GM23248 (cell line): ENCODE data around the gene SMCR8. TPM values are rescaled to one million over a fixed set of nuclear protein-coding genes. Genes with fewer than 3 reads are reported as not detected.

ENCODE experiments used
- DNase-seq: peaks from one replicate; pipeline ENCODE4 v3.0.0-alpha.2; 2015
- H2AFZ ChIP-seq: fragments of 200-600 bp; sonication (generic); 2 replicates; pipeline ENCODE4 v1.6.1; 2016; ENCODE audit warnings: antibody characterized with exemption
- H3F3A ChIP-seq: fragments of 200-600 bp; sonication (generic); 2 replicates; pipeline ENCODE4 v1.6.1; 2016; ENCODE audit warnings: mild to moderate bottlenecking, antibody characterized with exemption, mixed run types; ENCODE audit not compliant: insufficient read depth
- H3K27ac ChIP-seq: fragments of 200-600 bp; sonication (generic); 2 replicates; pipeline ENCODE4 v1.5.1; 2016; ENCODE audit warnings: mild to moderate bottlenecking
- H3K27me3 ChIP-seq: fragments of 200-600 bp; sonication (generic); replicated peaks from 2 replicates; pipeline ENCODE4 v1.6.1; 2016; ENCODE audit warnings: mild to moderate bottlenecking; ENCODE audit not compliant: insufficient read depth
- H3K36me3 ChIP-seq: fragments of 200-600 bp; sonication (generic); 2 replicates; pipeline ENCODE4 v1.6.1; 2016; ENCODE audit warnings: low read depth, mild to moderate bottlenecking
- H3K4me1 ChIP-seq: fragments of 200-600 bp; sonication (generic); 2 replicates; pipeline ENCODE4 v1.6.1; 2016; ENCODE audit warnings: mild to moderate bottlenecking; ENCODE audit not compliant: insufficient read depth
- H3K4me2 ChIP-seq: fragments of 200-600 bp; sonication (generic); one replicate; pipeline ENCODE4 v1.6.1; 2016; ENCODE audit warnings: mild to moderate bottlenecking; ENCODE audit not compliant: unreplicated experiment
- H3K4me3 ChIP-seq: fragments of 200-600 bp; sonication (generic); 2 replicates; pipeline ENCODE4 v1.5.1; 2016; ENCODE audit warnings: mild to moderate bottlenecking
- H3K79me2 ChIP-seq: fragments of 200-600 bp; sonication (generic); 2 replicates; pipeline ENCODE4 v1.6.1; 2016; ENCODE audit warnings: mild to moderate bottlenecking; ENCODE audit not compliant: insufficient read depth
- H3K9ac ChIP-seq: fragments of 200-600 bp; sonication (generic); 2 replicates; pipeline ENCODE4 v1.6.1; 2016; ENCODE audit warnings: mild to moderate bottlenecking
- H3K9me2 ChIP-seq: fragments of 200-600 bp; sonication (generic); 2 replicates; pipeline ENCODE4 v1.6.1; 2016; ENCODE audit warnings: mixed run types, mild to moderate bottlenecking, moderate library complexity; ENCODE audit not compliant: insufficient read depth
- H3K9me3 ChIP-seq: fragments of 200-600 bp; sonication (generic); one replicate; pipeline ENCODE4 v1.6.1; 2017; ENCODE audit warnings: low read depth
- H4K20me1 ChIP-seq: fragments of 200-600 bp; sonication (generic); 2 replicates; pipeline ENCODE4 v1.6.0; 2016; ENCODE audit not compliant: insufficient read depth
- EZH2 ChIP-seq: fragments of 200-600 bp; sonication (generic); IDR thresholded peaks from 2 replicates; pipeline ENCODE4 v1.6.1; 2018; ENCODE audit warnings: antibody characterized with exemption, mild to moderate bottlenecking; ENCODE audit not compliant: insufficient read depth, poor library complexity, severe bottlenecking
- EZH2phosphoT487 ChIP-seq: fragments of 200-600 bp; sonication (generic); IDR thresholded peaks from 2 replicates; pipeline ENCODE4 v1.6.1; 2018; ENCODE audit warnings: antibody characterized with exemption, moderate library complexity, mild to moderate bottlenecking, low read depth; ENCODE audit not compliant: insufficient read depth
- WGBS, 2 experiments: methylation state at CpG; one replicate each; pipeline ENCODE4 v1.1.6; 2015 to 2017; ENCODE audit warnings: low lambda C conversion rate in 2 of 2, low coverage in 1 of 2; ENCODE audit errors: missing lambda C conversion rate in 2 of 2; 5-methylcytosine and 5-hydroxymethylcytosine counted together
- in situ Hi-C: fragments of 300-500 bp; cut with MboI; formaldehyde crosslinking; loops from 2 replicates; pipeline ENCODE4 v1.15.0; 2020
- polyA plus RNA-seq: library from polyadenylated mRNA; unstranded; fragments of >200 nt; fragmentation: Nextera tagmentation; extraction: Ambion mirVana; gene quantifications from 2 replicates; pipeline ENCODE4 v1.2.1, GENCODE V29; 2016
- total RNA-seq: library from RNA; depleted of rRNA; stranded (reverse); fragments of >200 nt; shearing (Covaris generic); gene quantifications from 2 replicates; pipeline ENCODE4 v1.2.3, GENCODE V29; 2014

The SMCR8 gene
- total and polyA plus RNA-seq, 2 experiments from 2014 or later, result 2.2 to 10.5 TPM

GRCh38 chr17:18318117-18318516, 3.0 kb downstream of the SMCR8 start:
- Histone ChIP-seq H3F3A (no peaks in the 10 kb centered on the region), H3K4me3 (peak overlapping the region; percentile 54), H3K36me3 (peaks cover 5% of the 10 kb centered on the region; the same call in 1 of the 2 replicates), H3K4me1 (peaks cover 44% of the 10 kb centered on the region), H3K9me3 (no peaks in the 10 kb centered on the region), H3K79me2 (peaks cover 90% of the 10 kb centered on the region), H3K27ac (no peak overlapping the region), H3K9me2 (no peaks in the 10 kb centered on the region), H4K20me1 (no peaks in the 10 kb centered on the region), H3K27me3 (no peaks in the 10 kb centered on the region), H3K4me2 (peak overlapping the region; percentile 62), H3K9ac (peak overlapping the region; percentile 45), H2AFZ (no peak overlapping the region)
- in situ Hi-C loops, result no loop called here
- TF ChIP-seq EZH2phosphoT487 (no peak), EZH2 (no peak)
- 44 to 54% methylated on average over 7 of the region's 7 CpGs for WGBS, 2 experiments
- DNase-seq, result peak; percentile 9

DNA sequence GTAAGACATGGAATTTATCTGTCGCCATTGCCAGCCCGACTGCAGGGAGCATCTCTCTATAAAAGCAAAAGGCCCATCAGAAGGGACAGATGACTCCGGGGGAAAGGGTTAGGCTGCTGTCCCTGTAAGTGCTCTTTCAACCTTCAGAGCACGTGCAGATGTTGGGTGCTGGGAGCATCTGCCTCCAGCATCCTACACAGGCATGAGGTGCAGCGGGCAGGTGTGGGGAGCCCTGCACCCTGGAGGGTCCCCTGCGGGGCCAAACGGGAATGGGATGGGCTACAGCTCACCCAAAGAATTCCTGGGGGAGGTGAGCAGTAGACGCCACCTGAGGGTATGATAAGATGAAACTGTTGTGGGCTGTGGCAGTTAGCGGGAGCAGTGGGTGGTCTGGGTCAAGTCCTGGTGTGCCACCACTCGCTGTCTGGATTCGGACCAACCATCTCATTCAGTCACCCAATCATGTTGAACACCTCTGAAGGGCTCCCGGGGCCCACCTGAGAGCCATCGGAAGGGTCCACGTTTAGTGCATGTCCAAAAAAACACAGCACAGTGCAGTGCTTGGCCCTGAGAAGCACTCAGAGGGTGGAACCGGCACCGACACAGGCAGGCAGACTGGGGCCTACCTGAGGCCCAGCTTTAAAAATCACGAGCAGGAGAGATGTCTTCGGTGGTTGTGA, 3.8 kb downstream of the SMCR8 start:
- H3K9me2 ChIP-seq, result no peaks in the 10 kb centered on the region
- H3K9me3 ChIP-seq, result no peaks in the 10 kb centered on the region
- no peak for TF ChIP-seq EZH2phosphoT487
- TF ChIP-seq EZH2, result no peak
- peak overlapping the region; percentile 45 for H3K9ac ChIP-seq
- in situ Hi-C loops, result no loop called here
- no peaks in the 10 kb centered on the region for H3K27me3 ChIP-seq
- H3K27ac ChIP-seq, result no peak overlapping the region
- no peaks in the 10 kb centered on the region for H3F3A ChIP-seq
- H4K20me1 ChIP-seq, result no peaks in the 10 kb centered on the region
- H3K36me3 ChIP-seq, result peaks cover 5% of the 10 kb centered on the region; the same call in 1 of the 2 replicates
- H2AFZ ChIP-seq, result no peak overlapping the region
- H3K4me3 ChIP-seq, result peak overlapping the region; percentile 54
- H3K79me2 ChIP-seq, result peaks cover 86% of the 10 kb centered on the region
- H3K4me2 ChIP-seq, result peak overlapping the region; percentile 62
- peak; percentile 37 for DNase-seq
- peaks cover 38% of the 10 kb centered on the region for H3K4me1 ChIP-seq
- WGBS, 2 experiments, result 71 to 78% methylated on average over 18 of the region's 18 CpGs

DNA sequence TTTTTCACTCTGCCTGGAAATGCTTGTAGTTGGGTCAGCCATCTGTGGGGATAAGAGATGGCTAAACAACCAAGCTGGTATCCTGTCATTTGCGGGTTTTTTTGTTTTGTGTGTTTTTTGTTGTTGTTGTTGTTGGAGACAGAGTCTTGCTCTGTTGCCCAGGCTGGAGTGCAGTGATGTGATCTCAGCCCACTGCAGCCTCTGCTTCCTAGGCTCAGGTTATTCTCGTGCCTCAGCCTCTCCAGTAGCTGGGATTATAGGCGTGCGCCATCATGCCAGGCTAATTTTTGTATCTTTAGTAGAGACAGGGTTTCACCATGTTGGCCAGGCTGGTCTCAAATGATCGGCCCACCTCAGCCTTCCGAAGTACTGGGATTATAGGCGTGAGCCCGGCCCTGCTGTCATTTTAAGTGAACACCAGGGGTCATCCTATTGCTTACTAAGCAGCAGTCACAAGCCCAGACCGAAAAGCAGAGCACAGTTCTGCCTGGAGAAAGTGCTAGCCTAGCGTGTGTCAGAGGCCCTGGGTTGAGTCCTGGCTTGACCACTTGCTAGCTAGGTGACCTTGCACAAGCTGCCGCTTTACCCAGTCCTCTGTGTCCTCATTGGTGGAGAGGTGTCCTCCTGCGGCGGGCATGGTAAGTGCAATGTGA, 4.6 kb downstream of the SMCR8 start:
- H3K4me3 ChIP-seq, result peak overlapping the region; percentile 26; the same call in 1 of the 2 replicates
- peak; percentile 90 for DNase-seq
- peak overlapping the region; percentile 30; the same call in 1 of the 2 replicates for H3K9ac ChIP-seq
- H3K79me2 ChIP-seq, result peaks cover 88% of the 10 kb centered on the region
- peaks cover 8% of the 10 kb centered on the region; the same call in 1 of the 2 replicates for H3K36me3 ChIP-seq
- H3K4me1 ChIP-seq, result peaks cover 38% of the 10 kb centered on the region
- TF ChIP-seq EZH2phosphoT487 (no peak), EZH2 (no peak)
- no peaks in the 10 kb centered on the region for H3K9me2 ChIP-seq
- H3K27me3 ChIP-seq, result no peaks in the 10 kb centered on the region
- H3K9me3 ChIP-seq, result no peaks in the 10 kb centered on the region
- no peaks in the 10 kb centered on the region for H4K20me1 ChIP-seq
- no peak overlapping the region for H2AFZ ChIP-seq
- H3K27ac ChIP-seq, result no peak overlapping the region
- 42 to 47% methylated on average over 13 of the region's 13 CpGs for WGBS, 2 experiments
- no peaks in the 10 kb centered on the region for H3F3A ChIP-seq
- in situ Hi-C loops, result no loop called here
- peak overlapping the region; percentile 62 for H3K4me2 ChIP-seq

DNA sequence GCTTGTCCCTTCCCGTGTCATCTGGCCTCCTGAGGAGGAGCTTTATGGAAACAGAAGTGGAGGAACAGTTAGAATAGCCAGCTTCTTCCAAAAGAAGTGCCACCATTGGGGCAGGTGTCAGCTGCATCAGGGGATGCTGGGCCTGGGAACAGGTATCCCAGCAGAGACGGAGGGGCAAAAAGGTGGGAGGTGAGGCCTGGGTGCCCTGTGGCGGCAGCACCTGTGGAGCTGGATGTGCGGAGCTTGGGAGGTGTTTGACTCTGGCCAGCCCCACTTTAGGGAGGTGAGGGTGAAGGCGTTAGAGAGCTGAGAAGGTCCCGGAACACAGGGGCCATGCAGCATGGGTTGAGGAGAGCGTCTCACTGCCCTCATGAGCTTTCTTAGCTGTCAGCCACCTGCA, 5.2 kb downstream of the SMCR8 start:
- in situ Hi-C loops, result no loop called here
- H4K20me1 ChIP-seq, result no peaks in the 10 kb centered on the region
- no peaks in the 10 kb centered on the region for H3K27me3 ChIP-seq
- no peak overlapping the region for H2AFZ ChIP-seq
- H3K9ac ChIP-seq, result no peak overlapping the region
- TF ChIP-seq EZH2, result no peak
- no peak for TF ChIP-seq EZH2phosphoT487
- H3K4me1 ChIP-seq, result peaks cover 38% of the 10 kb centered on the region
- H3K9me2 ChIP-seq, result no peaks in the 10 kb centered on the region
- H3K27ac ChIP-seq, result no peak overlapping the region
- peaks cover 12% of the 10 kb centered on the region for H3K36me3 ChIP-seq
- H3K4me2 ChIP-seq, result peak overlapping the region; percentile 62
- H3F3A ChIP-seq, result no peaks in the 10 kb centered on the region
- DNase-seq, result no peak
- 89 to 93% methylated on average over 7 of the region's 7 CpGs for WGBS, 2 experiments
- H3K9me3 ChIP-seq, result no peaks in the 10 kb centered on the region
- peaks cover 94% of the 10 kb centered on the region for H3K79me2 ChIP-seq
- no peak overlapping the region for H3K4me3 ChIP-seq
